Hematopoietic multipotent progenitor cell treated with erythropoietin and hydrocortisone succinate and interleukin-3 and kit ligand, for 15 days (in vitro differentiated cells): ENCODE measurements around the gene NCOA3.

Experiments
- DNase-seq: peaks from one replicate; pipeline ENCODE4 v3.0.0-alpha.2; 2015; ENCODE audit warnings: low spot score

Gene NCOA3

DNA sequence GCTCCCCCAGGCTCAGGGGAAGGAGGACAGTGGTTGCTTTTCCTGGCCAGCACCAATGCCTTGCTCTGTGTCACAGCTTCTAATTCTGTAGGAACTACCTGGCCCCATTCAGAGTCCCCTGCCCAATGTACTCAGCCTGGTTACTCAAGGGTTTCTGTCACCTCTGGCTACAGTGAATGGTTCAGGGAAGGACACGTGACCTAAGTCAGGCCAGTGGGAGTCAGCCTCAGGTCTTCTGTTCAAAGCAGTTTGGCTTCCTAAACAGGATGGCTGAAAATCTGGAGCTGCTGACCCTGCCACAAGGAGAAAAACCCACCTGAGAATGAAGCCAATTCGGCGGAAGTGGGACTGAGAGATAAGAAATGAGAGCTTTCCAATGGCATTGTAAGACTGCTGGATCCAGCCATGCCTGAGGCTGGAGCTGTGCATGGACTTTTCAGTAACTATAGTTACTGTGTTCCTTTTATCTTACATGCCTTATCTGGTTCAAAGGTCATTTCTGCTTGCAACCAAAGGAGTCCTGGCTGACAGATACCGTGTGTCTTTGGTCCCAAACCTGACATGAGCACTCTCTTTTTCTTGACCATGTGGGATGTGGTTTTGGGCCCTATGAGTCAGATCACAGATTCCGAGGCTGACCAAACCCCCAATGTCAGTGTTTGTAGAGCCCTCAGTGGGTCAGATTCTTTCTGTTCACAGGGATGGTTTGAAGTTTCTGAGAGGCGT lies 179.3 kb downstream of the NCOA3 start:
- DNase-seq = no peak

GRCh38 chr20:47682028-47682783 lies 180.5 kb downstream of the NCOA3 start:
- no peak for DNase-seq

DNA sequence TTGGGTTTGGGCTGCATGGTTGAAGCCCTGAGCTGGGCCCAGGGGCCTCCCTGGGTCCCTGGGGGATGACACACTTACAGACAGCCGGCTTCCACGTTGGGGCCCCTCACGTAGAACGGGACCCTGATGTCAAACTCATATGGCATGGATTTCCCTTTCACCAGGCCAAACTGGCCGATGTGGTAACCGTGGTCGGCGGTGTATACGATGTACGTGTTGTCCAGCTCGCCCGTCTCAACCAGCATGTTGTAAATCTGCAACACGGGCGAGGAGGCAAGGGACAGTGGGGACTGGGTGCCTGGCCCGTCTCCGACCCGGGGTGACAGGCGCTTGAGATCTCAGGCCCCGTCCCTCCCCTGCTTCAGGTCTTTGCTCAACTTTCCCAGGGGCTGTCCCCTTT lies 181.2 kb downstream of the NCOA3 start:
- DNase-seq = no peak

DNA sequence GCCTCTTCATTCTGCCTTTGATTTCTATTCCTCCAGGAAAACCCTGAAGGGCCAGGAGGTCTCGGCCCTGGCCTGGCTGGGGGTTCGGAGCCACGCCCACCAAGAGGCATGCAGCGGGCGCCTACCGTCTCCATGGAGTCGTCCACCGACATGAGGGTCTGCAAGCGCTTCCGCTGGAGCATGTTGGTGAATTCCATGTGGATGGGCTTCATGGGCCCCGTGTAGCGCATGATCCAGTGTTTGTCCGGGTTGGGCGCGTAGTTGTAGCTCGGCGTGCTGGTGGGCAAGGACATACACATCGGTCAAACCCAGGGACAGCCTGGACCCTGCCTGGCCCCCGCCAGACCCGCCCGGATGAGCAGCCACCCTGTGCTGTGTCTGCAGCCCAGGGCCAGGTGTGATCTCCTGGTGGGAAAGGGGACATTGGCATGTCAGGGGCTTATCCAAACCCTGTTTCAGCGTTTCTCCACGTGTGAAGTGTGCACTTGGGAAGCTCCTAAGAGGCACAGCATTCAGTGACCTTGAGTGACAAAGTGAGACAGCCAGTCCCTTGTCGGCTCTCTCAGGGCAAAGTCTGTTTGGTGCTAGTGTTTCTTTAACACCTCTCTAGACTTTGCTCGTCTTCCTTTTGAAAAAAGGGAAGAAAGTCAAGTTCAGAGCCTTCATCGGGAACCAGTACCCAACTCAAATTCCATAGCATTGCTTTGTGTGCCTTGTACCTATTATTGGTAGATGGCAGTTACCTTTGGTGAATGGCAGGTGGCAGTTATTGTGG lies 182.8 kb downstream of the NCOA3 start:
- no peak for DNase-seq

GRCh38 chr20:47686545-47686944 lies 184.9 kb downstream of the NCOA3 start:
- DNase-seq = no peak

GRCh38 chr20:47687095-47687987 lies 185.7 kb downstream of the NCOA3 start:
- no peak for DNase-seq

DNA sequence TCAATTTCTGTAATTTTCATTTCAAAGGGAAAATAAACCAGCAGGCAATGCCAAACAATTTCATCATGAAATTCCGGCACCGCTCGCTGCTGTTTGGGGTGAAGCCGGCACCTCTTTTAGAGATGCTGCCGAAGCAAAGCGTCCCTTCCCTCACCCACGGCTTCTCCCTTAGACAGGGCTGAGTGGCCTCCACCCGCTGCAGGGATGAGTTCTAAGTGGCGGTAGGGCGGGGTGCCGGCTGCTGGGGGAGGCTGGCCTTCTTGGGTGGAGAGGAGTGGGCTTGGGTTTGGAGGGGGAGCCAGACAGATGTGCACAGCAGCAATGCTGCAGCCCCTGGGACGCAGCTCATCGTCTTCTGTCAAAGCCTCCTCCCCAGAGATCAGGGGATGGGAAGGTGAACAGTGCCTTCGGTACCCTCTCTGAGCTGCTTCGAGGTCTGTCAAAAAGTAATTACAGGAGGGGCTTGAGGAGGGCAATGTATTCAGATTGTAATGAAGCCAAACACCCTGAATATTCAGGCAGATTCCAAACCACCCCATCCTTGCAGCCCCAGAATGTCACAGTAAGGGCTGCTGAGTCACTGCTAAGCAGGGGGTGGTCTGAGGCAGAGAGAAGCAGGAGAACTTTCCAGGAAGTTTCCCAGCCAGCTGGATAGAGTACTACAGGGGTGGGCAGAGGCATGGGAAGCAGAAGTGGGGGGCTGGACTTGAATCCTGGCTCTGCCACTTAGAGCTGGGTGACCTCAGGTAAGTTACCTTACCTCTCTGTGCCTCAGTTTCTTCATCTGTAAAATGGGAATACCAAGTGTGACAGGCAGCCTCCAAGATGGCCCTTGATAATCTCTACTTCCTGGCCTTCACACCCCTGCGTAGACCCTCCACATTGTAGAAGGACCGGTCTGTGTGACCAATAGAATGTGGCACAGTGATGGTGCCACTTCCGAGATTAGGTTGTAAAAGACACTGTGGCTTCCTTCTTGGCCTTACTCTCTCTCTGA lies 187.0 kb downstream of the NCOA3 start:
- DNase-seq = no peak

GRCh38 chr20:47689731-47690130 lies 188.0 kb downstream of the NCOA3 start:
- DNase-seq = no peak

GRCh38 chr20:47691625-47692024 lies 189.9 kb downstream of the NCOA3 start:
- DNase-seq = no peak

DNA sequence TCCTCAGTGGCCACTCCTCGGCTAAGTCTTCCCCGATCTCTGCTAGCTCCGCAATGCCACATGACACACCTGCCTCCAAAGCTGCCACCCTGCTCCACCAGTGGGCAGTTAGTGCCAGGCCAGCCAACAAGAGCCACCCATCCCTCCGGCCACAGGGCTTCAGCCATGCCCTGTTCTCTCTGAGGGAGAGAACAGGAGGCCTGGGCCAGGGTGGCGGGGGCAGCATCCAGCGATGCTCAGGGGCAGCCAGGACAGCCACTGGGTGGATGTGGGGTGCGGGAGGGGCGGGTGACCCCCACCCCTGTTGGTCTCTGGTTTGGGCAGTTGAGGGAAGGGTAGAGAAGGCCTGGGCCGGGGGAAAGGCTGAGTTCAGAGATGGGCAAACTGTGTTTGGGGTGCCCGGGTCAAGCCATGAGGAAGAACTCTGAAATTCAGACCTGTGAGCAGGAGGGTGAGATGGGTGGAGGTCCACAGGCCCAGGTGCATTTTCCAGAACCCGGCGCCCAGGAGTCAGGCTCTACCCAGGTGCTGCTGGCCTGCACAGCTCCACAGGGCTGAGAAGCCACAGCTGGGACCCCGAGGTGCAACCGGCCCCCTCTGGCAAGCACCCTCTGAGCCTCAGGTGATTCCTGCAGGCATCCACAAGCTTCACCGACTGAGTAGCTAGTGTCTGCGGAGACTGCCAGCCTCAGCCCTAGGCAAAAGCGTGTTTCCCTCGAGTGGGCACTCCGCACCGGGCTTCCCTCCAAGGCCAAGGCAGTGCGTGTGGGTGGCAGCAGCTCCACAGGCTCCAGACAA lies 192.5 kb downstream of the NCOA3 start:
- DNase-seq = no peak

DNA sequence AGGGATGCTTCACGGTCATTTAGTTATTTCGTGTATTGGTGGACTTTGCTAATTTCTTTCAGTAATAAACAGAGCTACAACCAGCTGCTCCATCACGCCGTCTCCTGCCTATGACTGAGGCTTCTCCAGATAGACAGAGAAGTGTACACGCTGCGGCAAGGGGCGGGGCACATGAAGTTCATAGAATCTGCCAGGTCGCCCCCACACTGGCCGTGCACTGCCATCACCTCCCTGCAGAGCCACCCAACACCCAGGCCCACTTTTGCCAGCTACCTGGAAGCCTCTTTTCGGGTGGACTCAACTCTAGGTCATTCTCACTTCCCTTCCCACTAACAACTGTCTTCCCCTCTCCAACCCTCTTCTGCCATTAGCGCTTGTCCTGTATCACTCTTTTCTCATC lies 195.2 kb downstream of the NCOA3 start:
- DNase-seq = no peak

DNA sequence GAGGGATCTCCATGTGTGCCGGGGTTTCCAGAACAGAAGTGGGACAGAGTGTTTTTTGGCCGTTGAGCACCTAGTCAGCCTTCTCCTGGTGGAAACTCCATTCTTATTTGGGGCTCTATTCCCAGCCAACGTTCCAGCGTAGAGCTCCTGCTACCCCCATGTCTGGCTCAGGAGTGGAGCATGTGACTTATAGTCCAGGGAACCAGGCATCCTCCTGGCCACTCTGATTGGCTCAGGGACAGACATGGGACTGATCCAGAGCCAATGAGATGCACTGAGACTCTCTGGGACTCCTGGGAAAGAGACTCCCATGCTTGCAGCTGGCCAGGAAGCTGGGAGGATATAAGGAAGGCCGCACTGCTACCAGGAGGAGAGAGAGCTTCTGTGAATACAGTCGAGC lies 196.5 kb downstream of the NCOA3 start:
- DNase-seq = no peak

DNA sequence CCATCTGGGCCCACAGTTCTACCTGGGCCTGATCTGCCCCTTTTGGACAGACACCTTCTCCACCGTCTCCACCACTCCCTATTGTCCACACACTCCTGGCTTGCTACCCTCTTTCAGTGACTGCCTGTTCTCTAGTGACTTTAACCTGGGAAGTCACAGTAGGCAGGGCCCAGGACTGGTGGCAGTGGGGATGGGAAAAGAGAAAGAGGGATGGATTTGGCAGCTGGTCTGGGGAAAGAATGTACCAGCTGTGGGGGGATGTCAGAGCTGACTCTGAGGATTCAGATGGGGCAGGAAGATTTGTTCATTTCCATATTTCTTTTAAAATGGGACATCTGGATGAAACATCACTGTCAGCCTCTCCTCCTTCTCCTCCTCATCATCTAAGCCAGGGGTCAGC lies 198.1 kb downstream of the NCOA3 start:
- DNase-seq = no peak

GRCh38 chr20:47700327-47700726 lies 198.6 kb downstream of the NCOA3 start:
- DNase-seq = no peak

GRCh38 chr20:47701612-47702011 lies 199.9 kb downstream of the NCOA3 start:
- DNase-seq = no peak

DNA sequence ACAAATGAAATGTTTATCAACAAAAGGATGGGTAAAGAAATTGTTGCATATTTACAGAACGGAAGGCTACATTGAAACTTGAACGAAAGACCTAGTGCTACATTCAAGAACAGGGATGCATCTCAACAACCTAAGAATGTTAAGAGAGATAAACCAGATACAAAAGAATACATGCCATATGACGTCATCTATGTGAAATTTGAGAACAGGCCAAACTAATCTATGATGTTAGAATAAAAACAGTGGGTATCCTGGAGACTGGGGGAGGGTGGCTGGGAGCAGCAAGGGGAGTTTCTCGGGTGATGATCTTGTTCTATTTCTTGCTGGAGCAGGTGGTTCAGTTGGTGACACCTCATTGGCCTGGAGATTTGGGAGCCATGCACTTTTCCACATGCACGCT lies 202.1 kb downstream of the NCOA3 start:
- no peak for DNase-seq

GRCh38 chr20:47704746-47705496 lies 203.2 kb downstream of the NCOA3 start:
- DNase-seq = no peak

DNA sequence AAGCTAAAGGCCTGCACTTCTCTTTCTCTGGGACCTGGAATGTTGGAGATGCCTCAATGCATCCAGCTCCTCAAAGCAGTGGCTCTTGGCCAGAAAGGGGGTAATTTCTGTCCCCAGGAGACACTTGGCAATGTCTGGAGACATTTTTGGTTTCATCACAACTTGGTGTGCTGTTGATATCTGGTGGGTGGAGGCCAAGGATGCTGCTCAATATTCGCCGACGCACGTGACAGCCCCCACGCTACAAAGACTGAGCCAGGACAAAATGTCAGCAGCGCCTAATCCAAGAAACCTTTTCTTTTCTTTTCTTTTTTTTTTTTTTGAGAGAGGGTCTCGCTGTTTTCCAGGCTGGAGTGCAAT lies 203.8 kb downstream of the NCOA3 start:
- no peak for DNase-seq

GRCh38 chr20:47706345-47706744 lies 204.7 kb downstream of the NCOA3 start:
- no peak for DNase-seq
